Lower leg skin (tissue), 3 donors: ENCODE measurements around the gene CSKMT.
"Not testable (repeated sequence)": the region's sequence is repeated elsewhere in the genome, so short reads cannot be mapped to it uniquely, and the experiment has no call there.

Experiments used
- CTCF ChIP-seq, 3 donors: fragments of 450-650 bp; IDR thresholded peaks; one replicate each; pipeline ENCODE4 v1.5.1; 2016; ENCODE audit warnings: antibody characterized with exemption in 3 of 3, mild to moderate bottlenecking in 3 of 3, moderate library complexity in 2 of 3
- POLR2A ChIP-seq, 2 donors: fragments of 450-650 bp; IDR thresholded peaks; one replicate each; pipeline ENCODE4 v1.6.1; 2016 to 2017; ENCODE audit warnings: antibody characterized with exemption in 2 of 2, mild to moderate bottlenecking in 1 of 2, moderate library complexity in 1 of 2

- not testable (repeated sequence) for TF ChIP-seq CTCF, POLR2A (IDR thresholded peaks at IDR 0.05)
Observed at GRCh38 chr11:62650283-62650682, 14.8 kb upstream of the CSKMT start.
